ENCODE data around the gene USP13.

Gene USP13

GRCh38 chr3:179608931-179609720, 43.7 kb upstream of the USP13 start:
- no peak for TF ChIP-seq ZFX (IDR thresholded peaks at IDR 0.05)
- no peak for TF ChIP-seq CTCF (conservative IDR thresholded peaks at IDR 0.05)
- no peak overlapping the region for H3K27ac ChIP-seq

GRCh38 chr3:179610066-179610465, 42.8 kb upstream of the USP13 start:
- H3K27ac ChIP-seq = no peak overlapping the region
- TF ChIP-seq ZFX (IDR thresholded peaks at IDR 0.05) = no peak
- no peak for TF ChIP-seq CTCF (conservative IDR thresholded peaks at IDR 0.05)

GRCh38 chr3:179613807-179614206, 39.0 kb upstream of the USP13 start:
- no peak overlapping the region for H3K27ac ChIP-seq
- TF ChIP-seq ZFX (IDR thresholded peaks at IDR 0.05) (no peak), CTCF (conservative IDR thresholded peaks at IDR 0.05) (no peak)

DNA sequence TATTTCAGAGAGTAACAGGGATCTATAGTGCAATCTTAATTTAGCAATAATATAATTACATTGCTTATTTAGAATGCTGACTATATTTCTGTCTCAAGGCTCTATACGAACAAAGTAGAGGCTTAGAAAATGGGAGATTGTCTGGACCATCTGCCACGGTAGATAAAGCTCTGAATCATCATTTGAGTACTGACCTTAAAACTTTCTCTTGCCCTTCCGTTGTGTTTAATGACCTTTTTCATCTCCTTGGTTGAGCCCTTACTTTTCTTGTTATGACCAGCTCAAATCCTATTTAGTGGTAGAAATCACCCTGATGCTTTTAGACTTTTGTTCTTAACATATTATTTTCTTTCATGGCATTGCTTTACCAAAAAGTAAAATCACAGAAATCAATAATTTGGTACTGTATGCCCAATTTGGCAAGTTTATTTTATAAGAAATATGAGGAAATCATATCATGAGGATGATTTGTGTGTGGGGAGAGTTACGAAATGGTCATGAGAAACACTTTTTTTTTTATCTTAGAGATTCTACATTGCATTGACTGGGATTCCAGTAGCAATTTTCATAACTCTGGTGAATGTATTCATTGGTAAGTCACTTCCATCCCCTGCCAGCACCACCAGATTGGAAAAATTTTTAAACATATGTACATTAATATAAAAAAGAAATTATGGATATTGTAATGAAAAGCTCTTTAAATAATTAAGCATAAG, 37.2 kb upstream of the USP13 start:
- TF ChIP-seq CTCF (conservative IDR thresholded peaks at IDR 0.05) = no peak
- no peak overlapping the region for H3K27ac ChIP-seq

- no peak for TF ChIP-seq CTCF (conservative IDR thresholded peaks at IDR 0.05)
- no peak for TF ChIP-seq ZFX (IDR thresholded peaks at IDR 0.05)
- no peak overlapping the region for H3K27ac ChIP-seq
Observed at GRCh38 chr3:179622023-179622422, 30.8 kb upstream of the USP13 start.

DNA sequence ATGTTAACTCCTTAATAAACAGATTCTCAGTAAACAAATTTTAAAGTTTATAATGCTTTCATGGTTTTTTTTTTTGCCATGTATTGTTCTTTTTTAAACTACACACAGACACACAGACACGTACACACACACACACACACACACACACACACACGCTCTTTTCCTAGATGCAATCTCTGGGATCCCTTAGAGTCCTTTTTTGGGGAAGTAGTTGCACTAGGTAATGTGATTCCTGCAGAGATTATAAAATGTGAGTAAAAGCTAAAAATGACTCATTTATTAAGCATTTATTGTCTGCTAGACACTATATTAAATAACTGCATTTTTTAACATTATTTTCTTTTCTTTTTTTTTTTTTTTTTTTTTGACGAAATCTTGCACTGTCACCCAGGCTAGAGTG, 28.4 kb upstream of the USP13 start:
- no peak for TF ChIP-seq CTCF (conservative IDR thresholded peaks at IDR 0.05)
- TF ChIP-seq ZFX (IDR thresholded peaks at IDR 0.05) = no peak
- no peak overlapping the region for H3K27ac ChIP-seq

GRCh38 chr3:179630753-179631451, 21.9 kb upstream of the USP13 start:
- TF ChIP-seq CTCF (conservative IDR thresholded peaks at IDR 0.05) = no peak
- no peak for TF ChIP-seq ZFX (IDR thresholded peaks at IDR 0.05)
- H3K27ac ChIP-seq = no peak overlapping the region
